SJSA1 (cell line): ENCODE data around the gene LRRC4C. TPM values are rescaled to one million over a fixed set of nuclear protein-coding genes. Genes with fewer than 3 reads are reported as not detected.

Experiments used
- DNase-seq, 2 experiments: peaks; one replicate each; pipeline ENCODE4 v3.0.0-alpha.2; 2015 to 2020; ENCODE audit warnings: low spot score in 2 of 2, low read depth in 1 of 2
- H3K27ac ChIP-seq: fragments of 250-450 bp; sonication (Bioruptor Pico); 2 replicates; pipeline ENCODE4 v1.5.1; 2020; ENCODE audit warnings: mild to moderate bottlenecking, moderate library complexity
- H3K27me3 ChIP-seq: fragments of 250-450 bp; sonication (Bioruptor Pico); replicated peaks from 2 replicates; pipeline ENCODE4 v1.5.1; 2020; ENCODE audit warnings: mild to moderate bottlenecking, moderate library complexity
- H3K36me3 ChIP-seq: fragments of 250-450 bp; sonication (Bioruptor Pico); 2 replicates; pipeline ENCODE4 v1.5.1; 2020; ENCODE audit warnings: mild to moderate bottlenecking
- H3K4me1 ChIP-seq: fragments of 250-450 bp; sonication (Bioruptor Pico); replicated peaks from 2 replicates; pipeline ENCODE4 v1.6.1; 2021; ENCODE audit warnings: mild to moderate bottlenecking
- H3K4me3 ChIP-seq: fragments of 250-450 bp; sonication (Bioruptor Pico); 2 replicates; pipeline ENCODE4 v1.5.1; 2020; ENCODE audit warnings: mild to moderate bottlenecking
- H3K9me3 ChIP-seq: fragments of 250-450 bp; sonication (Bioruptor Pico); replicated peaks from 2 replicates; pipeline ENCODE4 v1.5.1; 2020; ENCODE audit warnings: mild to moderate bottlenecking
- total RNA-seq: library from RNA; depleted of rRNA; stranded (reverse); fragments of >200 nt; shearing (Covaris generic); gene quantifications from 2 replicates; pipeline ENCODE4 v1.2.3, GENCODE V29; 2014

The LRRC4C gene
- total RNA-seq, 1 experiment from 2014 or later: not detected

- no peak for DNase-seq
- H3K27me3 ChIP-seq: 0 out of 2 replicates have a peak, but pooled peaks cover 2% of the 10 kb centered on the region
- H3K4me3 ChIP-seq: no peak overlapping the region
- H3K27ac ChIP-seq: no peak overlapping the region
- H3K4me1 ChIP-seq: no peaks in the 10 kb centered on the region
- no peaks in the 10 kb centered on the region for H3K36me3 ChIP-seq
- H3K9me3 ChIP-seq: no peaks in the 10 kb centered on the region
Measured at GRCh38 chr11:41400819-41401382, 58.6 kb downstream of the LRRC4C start.

GRCh38 chr11:41400124-41400523 is 59.3 kb downstream of the LRRC4C start:
- Histone ChIP-seq H3K36me3 (no peaks in the 10 kb centered on the region), H3K27me3 (0 out of 2 replicates have a peak, but pooled peaks cover 2% of the 10 kb centered on the region), H3K27ac (no peak overlapping the region), H3K9me3 (no peaks in the 10 kb centered on the region), H3K4me1 (no peaks in the 10 kb centered on the region), H3K4me3 (no peak overlapping the region)
- no peak for DNase-seq

GRCh38 chr11:41399323-41399722 is 60.1 kb downstream of the LRRC4C start:
- Histone ChIP-seq H3K27ac (no peak overlapping the region), H3K4me1 (no peaks in the 10 kb centered on the region), H3K4me3 (no peak overlapping the region), H3K36me3 (no peaks in the 10 kb centered on the region), H3K27me3 (0 out of 2 replicates have a peak, but pooled peaks cover 2% of the 10 kb centered on the region), H3K9me3 (no peaks in the 10 kb centered on the region)
- DNase-seq: no peak

- H3K9me3 ChIP-seq: no peaks in the 10 kb centered on the region
- DNase-seq: no peak
- H3K27me3 ChIP-seq: 0 out of 2 replicates have a peak, but pooled peaks cover 2% of the 10 kb centered on the region
- no peak overlapping the region for H3K27ac ChIP-seq
- H3K4me1 ChIP-seq: no peaks in the 10 kb centered on the region
- no peaks in the 10 kb centered on the region for H3K36me3 ChIP-seq
- H3K4me3 ChIP-seq: no peak overlapping the region
Measured at GRCh38 chr11:41398175-41398574, 61.3 kb downstream of the LRRC4C start.

- H3K27me3 ChIP-seq: 0 out of 2 replicates have a peak, but pooled peaks cover 2% of the 10 kb centered on the region
- no peaks in the 10 kb centered on the region for H3K9me3 ChIP-seq
- DNase-seq: no peak
- H3K4me3 ChIP-seq: no peak overlapping the region
- H3K36me3 ChIP-seq: no peaks in the 10 kb centered on the region
- H3K27ac ChIP-seq: no peak overlapping the region
- no peaks in the 10 kb centered on the region for H3K4me1 ChIP-seq
Measured at GRCh38 chr11:41394521-41395195, 64.8 kb downstream of the LRRC4C start.

- Histone ChIP-seq H3K27ac (no peak overlapping the region), H3K36me3 (no peaks in the 10 kb centered on the region), H3K27me3 (0 out of 2 replicates have a peak, but pooled peaks cover 2% of the 10 kb centered on the region), H3K4me1 (no peaks in the 10 kb centered on the region), H3K9me3 (no peaks in the 10 kb centered on the region), H3K4me3 (no peak overlapping the region)
- DNase-seq: no peak
Measured at GRCh38 chr11:41392596-41392995, 66.9 kb downstream of the LRRC4C start.

GRCh38 chr11:41389623-41390130 is 69.8 kb downstream of the LRRC4C start:
- Histone ChIP-seq H3K36me3 (no peaks in the 10 kb centered on the region), H3K4me3 (no peak overlapping the region), H3K4me1 (no peaks in the 10 kb centered on the region), H3K9me3 (no peaks in the 10 kb centered on the region), H3K27ac (no peak overlapping the region), H3K27me3 (no peaks in the 10 kb centered on the region)
- no peak for DNase-seq

- H3K27ac ChIP-seq: no peak overlapping the region
Measured at GRCh38 chr11:41384329-41384728, 75.1 kb downstream of the LRRC4C start.

GRCh38 chr11:41383768-41384167 is 75.7 kb downstream of the LRRC4C start:
- H3K27ac ChIP-seq: no peak overlapping the region
- no peak for DNase-seq
- 0 out of 2 replicates have a peak, but pooled peaks cover 4% of the 10 kb centered on the region for H3K27me3 ChIP-seq
- no peaks in the 10 kb centered on the region for H3K36me3 ChIP-seq
- H3K4me3 ChIP-seq: no peak overlapping the region
- H3K9me3 ChIP-seq: no peaks in the 10 kb centered on the region
- no peaks in the 10 kb centered on the region for H3K4me1 ChIP-seq

More at GRCh38 chr11:41384329-41384728, 75.1 kb downstream of the LRRC4C start:
- no peaks in the 10 kb centered on the region for H3K36me3 ChIP-seq
- DNase-seq: no peak
- H3K9me3 ChIP-seq: no peaks in the 10 kb centered on the region
- no peaks in the 10 kb centered on the region for H3K27me3 ChIP-seq
- no peaks in the 10 kb centered on the region for H3K4me1 ChIP-seq
- H3K4me3 ChIP-seq: no peak overlapping the region

- Histone ChIP-seq H3K4me1 (no peaks in the 10 kb centered on the region), H3K9me3 (no peaks in the 10 kb centered on the region), H3K27ac (no peak overlapping the region), H3K36me3 (no peaks in the 10 kb centered on the region), H3K27me3 (0 out of 2 replicates have a peak, but pooled peaks cover 4% of the 10 kb centered on the region), H3K4me3 (no peak overlapping the region)
- no peak for DNase-seq
Measured at GRCh38 chr11:41382927-41383326, 76.5 kb downstream of the LRRC4C start.

- Histone ChIP-seq H3K36me3 (no peaks in the 10 kb centered on the region), H3K9me3 (no peaks in the 10 kb centered on the region), H3K27me3 (0 out of 2 replicates have a peak, but pooled peaks cover 4% of the 10 kb centered on the region), H3K4me1 (no peaks in the 10 kb centered on the region), H3K27ac (no peak overlapping the region), H3K4me3 (no peak overlapping the region)
- DNase-seq: no peak
Measured at GRCh38 chr11:41379084-41379483, 80.4 kb downstream of the LRRC4C start.

- no peak for DNase-seq
- Histone ChIP-seq H3K36me3 (no peaks in the 10 kb centered on the region), H3K9me3 (no peaks in the 10 kb centered on the region), H3K4me1 (no peaks in the 10 kb centered on the region), H3K27ac (no peak overlapping the region), H3K27me3 (0 out of 2 replicates have a peak, but pooled peaks cover 4% of the 10 kb centered on the region), H3K4me3 (no peak overlapping the region)
Measured at GRCh38 chr11:41377709-41378394, 81.6 kb downstream of the LRRC4C start.

GRCh38 chr11:41351825-41352224 is 107.6 kb downstream of the LRRC4C start:
- Histone ChIP-seq H3K9me3 (no peaks in the 10 kb centered on the region), H3K36me3 (no peaks in the 10 kb centered on the region), H3K27me3 (0 out of 2 replicates have a peak, but pooled peaks cover 3% of the 10 kb centered on the region), H3K4me1 (no peaks in the 10 kb centered on the region), H3K4me3 (no peak overlapping the region), H3K27ac (no peak overlapping the region)
- DNase-seq: no peak

- DNase-seq: no peak
- Histone ChIP-seq H3K4me3 (no peak overlapping the region), H3K9me3 (no peaks in the 10 kb centered on the region), H3K36me3 (no peaks in the 10 kb centered on the region), H3K4me1 (no peaks in the 10 kb centered on the region), H3K27me3 (0 out of 2 replicates have a peak, but pooled peaks cover 3% of the 10 kb centered on the region), H3K27ac (no peak overlapping the region)
Measured at GRCh38 chr11:41346042-41346441, 113.4 kb downstream of the LRRC4C start.
